ENCODE measurements around the gene ATP2B1.

ATP2B1 gene

GRCh38 chr12:89710873-89711750, 2.5 kb upstream of the ATP2B1 start:
- DNase-seq (ENCODE audit: insufficient read length): no peak
- TF ChIP-seq POLR2A (IDR thresholded peaks at IDR 0.05; ENCODE audit: low read depth, low read length) (no peak), POLR2AphosphoS5 (IDR thresholded peaks at IDR 0.05; ENCODE audit: low read depth, low read length) (no peak), TAF1 (IDR thresholded peaks at IDR 0.05; ENCODE audit: borderline replicate concordance, low read depth, low read length) (no peak)
- FAIRE-seq: peak; percentile 36

GRCh38 chr12:89709995-89710872, 1.6 kb upstream of the ATP2B1 start:
- DNase-seq (ENCODE audit: insufficient read length): no peak
- FAIRE-seq: no peak
- TF ChIP-seq POLR2A (IDR thresholded peaks at IDR 0.05; ENCODE audit: low read depth, low read length) (no peak), TAF1 (IDR thresholded peaks at IDR 0.05; ENCODE audit: borderline replicate concordance, low read depth, low read length) (no peak), POLR2AphosphoS5 (IDR thresholded peaks at IDR 0.05; ENCODE audit: low read depth, low read length) (peak; percentile 35; the same call in 1 of the 2 replicates)

- DNase-seq (ENCODE audit: insufficient read length) (peak; percentile 88), FAIRE-seq (peak; percentile 99)
- TF ChIP-seq POLR2AphosphoS5 (IDR thresholded peaks at IDR 0.05; ENCODE audit: low read depth, low read length) (peak; percentile 89), TAF1 (IDR thresholded peaks at IDR 0.05; ENCODE audit: borderline replicate concordance, low read depth, low read length) (peak; percentile 60; the same call in 1 of the 2 replicates), POLR2A (IDR thresholded peaks at IDR 0.05; ENCODE audit: low read depth, low read length) (peak; percentile 87)
These were observed 738 bp upstream of the ATP2B1 start for GRCh38 chr12:89709157-89709994.

- TF ChIP-seq TAF1 (IDR thresholded peaks at IDR 0.05; ENCODE audit: borderline replicate concordance, low read depth, low read length): no peak
- DNase-seq (ENCODE audit: insufficient read length) (peak; percentile 18), FAIRE-seq (no peak)
These were observed 704 bp downstream of the ATP2B1 start for GRCh38 chr12:89707703-89708564.

- peak; percentile 86 for FAIRE-seq
- DNase-seq (ENCODE audit: insufficient read length): no peak
- TF ChIP-seq TAF1 (IDR thresholded peaks at IDR 0.05; ENCODE audit: borderline replicate concordance, low read depth, low read length) (no peak), POLR2AphosphoS5 (IDR thresholded peaks at IDR 0.05; ENCODE audit: low read depth, low read length) (no peak), POLR2A (IDR thresholded peaks at IDR 0.05; ENCODE audit: low read depth, low read length) (no peak)
These were observed 1.5 kb downstream of the ATP2B1 start for GRCh38 chr12:89706986-89707702.

DNA sequence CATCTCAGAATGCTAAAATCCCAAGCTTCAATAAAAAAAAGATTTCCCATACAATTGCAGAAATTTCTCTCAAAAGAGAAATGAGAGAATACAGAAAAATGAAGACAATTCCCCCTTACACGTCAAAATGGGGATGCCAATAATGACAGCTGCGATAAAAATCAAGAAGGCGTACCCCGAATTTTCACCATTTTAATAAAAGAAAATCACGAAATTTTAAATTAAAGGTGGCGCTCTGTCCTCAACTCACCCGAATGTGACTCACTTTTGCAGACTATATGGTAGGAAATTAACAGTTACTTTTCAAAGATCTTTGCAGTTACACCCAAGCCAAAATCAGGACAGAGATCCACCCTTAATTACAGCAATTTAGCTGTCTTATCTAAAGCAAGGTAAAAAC, 2.1 kb downstream of the ATP2B1 start:
- TF ChIP-seq POLR2AphosphoS5 (IDR thresholded peaks at IDR 0.05; ENCODE audit: low read depth, low read length): no peak
- no peak for TF ChIP-seq TAF1 (IDR thresholded peaks at IDR 0.05; ENCODE audit: borderline replicate concordance, low read depth, low read length)
- TF ChIP-seq POLR2A (IDR thresholded peaks at IDR 0.05; ENCODE audit: low read depth, low read length): no peak
- FAIRE-seq: no peak
- DNase-seq (ENCODE audit: insufficient read length): no peak

DNA sequence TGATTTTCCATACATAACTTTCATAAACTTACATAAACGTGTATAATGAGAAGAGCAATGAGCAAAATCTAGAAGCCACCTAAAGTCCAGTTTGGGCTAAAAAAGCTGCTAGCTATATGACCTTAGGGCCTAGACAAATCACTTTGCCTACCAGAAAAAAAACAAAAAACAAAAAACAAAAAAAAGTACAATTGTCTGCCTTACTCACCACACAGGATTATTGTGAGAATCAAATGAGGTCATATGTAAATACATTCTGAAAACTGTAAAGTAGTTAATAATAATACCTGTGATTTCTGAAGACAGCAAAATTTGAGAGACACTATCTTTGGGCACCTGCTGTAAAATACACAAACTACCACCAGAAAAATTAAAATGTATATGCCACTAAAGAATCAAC, 4.2 kb downstream of the ATP2B1 start:
- TF ChIP-seq POLR2AphosphoS5 (IDR thresholded peaks at IDR 0.05; ENCODE audit: low read depth, low read length) (no peak), TAF1 (IDR thresholded peaks at IDR 0.05; ENCODE audit: borderline replicate concordance, low read depth, low read length) (no peak), POLR2A (IDR thresholded peaks at IDR 0.05; ENCODE audit: low read depth, low read length) (no peak)
- FAIRE-seq (no peak), DNase-seq (ENCODE audit: insufficient read length) (no peak)

DNA sequence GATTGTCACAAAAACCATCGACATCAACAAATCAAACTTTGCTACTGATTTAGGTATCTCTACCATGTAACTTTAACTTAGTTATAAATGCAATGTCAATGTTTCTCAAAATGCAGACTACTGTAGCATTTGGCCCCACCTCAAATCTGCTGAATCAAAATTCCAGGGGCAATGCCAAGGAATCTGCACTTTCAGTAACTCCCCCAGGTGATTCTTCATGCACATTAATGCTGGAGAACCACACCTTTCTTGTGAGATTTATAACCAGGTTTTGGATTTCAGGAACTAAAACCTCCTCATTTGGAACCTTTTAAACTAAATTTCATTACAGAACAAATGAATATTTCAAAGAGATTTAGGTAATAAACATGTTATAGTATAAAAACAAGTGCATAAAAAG, 4.9 kb downstream of the ATP2B1 start:
- TF ChIP-seq POLR2AphosphoS5 (IDR thresholded peaks at IDR 0.05; ENCODE audit: low read depth, low read length) (no peak), TAF1 (IDR thresholded peaks at IDR 0.05; ENCODE audit: borderline replicate concordance, low read depth, low read length) (no peak), POLR2A (IDR thresholded peaks at IDR 0.05; ENCODE audit: low read depth, low read length) (no peak)
- FAIRE-seq: peak; percentile 24
- DNase-seq (ENCODE audit: insufficient read length): no peak

GRCh38 chr12:89702503-89702902, 6.1 kb downstream of the ATP2B1 start:
- DNase-seq (ENCODE audit: insufficient read length) (no peak), FAIRE-seq (peak; percentile 51)
- TF ChIP-seq POLR2AphosphoS5 (IDR thresholded peaks at IDR 0.05; ENCODE audit: low read depth, low read length) (no peak), POLR2A (IDR thresholded peaks at IDR 0.05; ENCODE audit: low read depth, low read length) (no peak), TAF1 (IDR thresholded peaks at IDR 0.05; ENCODE audit: borderline replicate concordance, low read depth, low read length) (no peak)

Data from GM12892 (cell line).